Measurements from ENCODE around the gene BAIAP2.
"Not testable (repeated sequence)": the region's sequence is repeated elsewhere in the genome, so short reads cannot be mapped to it uniquely, and the experiment has no call there.

The BAIAP2 gene

DNA sequence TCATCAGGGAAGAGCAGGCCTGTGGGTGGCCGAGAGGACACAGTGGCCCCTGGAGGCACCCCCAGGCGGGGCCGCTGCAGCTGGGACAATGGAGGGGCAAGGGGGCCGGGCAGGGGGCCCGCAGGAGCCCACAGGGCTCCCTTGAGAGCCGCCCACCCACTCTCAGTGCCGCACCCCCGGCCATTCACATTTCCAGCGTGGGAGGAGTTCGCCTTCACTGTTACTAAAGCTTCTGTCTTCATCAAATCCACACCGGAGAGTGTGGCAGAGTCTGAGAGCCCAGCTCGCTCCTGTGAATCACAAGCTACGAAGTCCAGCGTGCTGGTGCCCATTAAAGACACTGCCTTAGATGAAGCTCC lies 109.5 kb downstream of the BAIAP2 start:
- DNase-seq = no peak

DNA sequence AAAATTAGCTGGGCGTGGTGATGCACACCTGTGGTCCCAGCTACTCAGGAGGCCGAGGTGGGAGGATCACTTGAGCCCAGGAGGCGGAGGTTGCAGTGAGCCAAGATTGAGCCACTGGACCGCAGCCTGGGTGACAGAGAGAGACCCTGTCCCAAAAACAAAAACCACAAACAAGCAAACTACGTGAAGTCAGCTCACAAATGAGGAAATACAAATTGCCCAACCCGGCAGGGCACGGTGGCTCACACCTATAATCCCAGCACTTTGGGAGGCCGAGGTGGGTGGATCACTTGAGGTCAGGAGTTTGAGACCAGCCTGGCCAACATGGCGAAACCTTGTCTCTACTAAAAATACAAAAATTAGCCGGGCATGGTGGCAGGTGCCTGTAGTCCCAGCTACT lies 111.3 kb downstream of the BAIAP2 start:
- DNase-seq = not testable (repeated sequence)

DNA sequence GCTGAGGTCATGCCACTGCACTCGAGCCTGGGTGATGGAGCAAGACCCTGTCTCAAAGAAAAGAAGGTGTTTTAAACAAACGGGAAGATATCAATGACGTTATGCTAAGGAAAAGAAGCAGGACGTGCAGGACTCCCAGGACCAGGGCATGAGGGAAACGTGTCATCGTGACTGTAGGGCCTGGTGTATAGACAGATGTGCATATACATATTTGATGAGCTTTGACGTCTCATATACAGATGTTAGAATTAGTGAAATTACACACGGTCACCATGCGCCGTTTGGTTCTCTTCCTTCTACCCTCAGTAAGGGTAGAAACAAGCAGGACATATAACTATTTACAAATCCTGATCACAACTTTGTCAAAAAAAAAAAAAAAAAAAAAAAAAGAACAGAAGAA lies 112.8 kb downstream of the BAIAP2 start:
- DNase-seq = no peak

DNA sequence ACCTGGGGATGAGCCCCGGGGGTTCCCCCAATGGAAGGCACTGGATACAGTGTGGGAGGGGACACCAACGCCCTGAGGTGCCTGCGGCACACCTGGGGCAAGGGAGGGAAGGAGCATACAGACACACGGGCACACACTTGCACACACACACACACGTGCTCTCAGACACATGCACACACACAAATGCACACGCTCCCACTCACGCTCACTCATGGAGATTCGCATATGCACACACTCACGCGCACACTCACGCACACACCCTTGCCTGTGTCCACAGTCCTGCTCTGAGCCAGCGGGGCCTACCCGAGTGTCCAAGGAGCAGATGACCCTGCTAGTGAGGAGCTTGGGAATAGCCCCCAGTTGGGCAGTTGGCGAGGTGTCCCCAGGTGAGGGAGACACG lies 113.6 kb downstream of the BAIAP2 start:
- DNase-seq = no peak

DNA sequence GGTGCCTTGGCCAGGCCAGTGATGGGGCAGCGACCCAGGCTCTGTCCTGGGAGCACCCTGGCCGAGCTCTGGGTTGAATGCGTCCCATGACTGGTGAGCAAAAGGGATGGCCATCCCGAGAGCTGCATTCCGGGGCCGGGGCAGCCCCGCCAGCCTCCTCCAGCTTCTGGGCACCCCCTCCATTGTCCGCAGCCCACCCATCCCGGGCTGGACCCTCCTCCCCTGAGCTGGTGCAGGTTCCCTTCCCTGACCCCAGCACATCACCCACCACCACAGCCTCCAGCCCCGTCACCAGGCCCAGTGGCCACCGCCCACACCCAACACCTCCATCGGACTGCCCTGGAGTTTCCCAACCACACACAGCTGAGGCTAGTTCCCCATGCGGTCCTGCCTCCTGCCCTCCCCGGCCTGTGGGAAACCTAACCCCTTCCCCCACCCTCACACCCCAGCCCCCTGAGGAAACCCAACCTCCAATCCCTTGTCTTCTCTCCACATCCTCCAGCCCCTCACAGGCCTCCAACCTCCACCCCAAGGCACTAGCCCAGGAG lies 114.1 kb downstream of the BAIAP2 start:
- DNase-seq = peak in 1 of 2 donors; percentile 48

DNA sequence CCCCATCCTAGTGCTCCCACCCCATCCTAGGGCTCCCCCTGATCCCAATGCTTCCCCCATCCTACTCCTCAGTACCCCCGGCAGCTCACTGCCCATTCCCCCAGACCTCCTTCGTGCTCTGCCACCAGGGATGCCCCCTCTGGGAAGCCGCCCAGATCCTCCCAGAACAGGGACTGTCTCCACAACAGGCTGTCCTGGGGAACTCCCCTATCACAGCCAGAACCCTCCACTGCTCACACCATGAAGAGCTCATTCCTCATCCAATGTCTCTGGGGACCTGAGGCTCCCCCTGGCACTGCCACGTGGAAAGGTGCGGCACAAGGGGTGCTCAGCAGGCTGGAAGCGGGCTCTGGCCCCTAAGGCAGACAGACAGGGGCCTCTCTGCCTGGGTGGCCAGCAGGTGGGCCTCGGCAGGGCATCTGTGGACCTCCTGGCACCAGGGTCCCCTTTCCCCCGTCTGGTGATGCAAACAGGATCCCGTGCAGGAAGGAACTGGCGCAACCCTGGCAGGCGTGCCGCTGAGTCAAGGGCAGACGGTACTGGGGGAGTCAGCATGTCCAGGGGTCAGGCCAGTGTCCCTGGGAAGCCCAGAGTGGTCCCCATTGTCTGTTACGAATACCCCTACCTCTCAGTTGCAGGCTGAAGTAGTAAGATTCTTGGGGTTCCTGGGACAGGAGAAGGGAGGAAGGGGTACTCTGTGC lies 115.6 kb downstream of the BAIAP2 start:
- DNase-seq = peak in 1 of 2 donors; percentile 67

DNA sequence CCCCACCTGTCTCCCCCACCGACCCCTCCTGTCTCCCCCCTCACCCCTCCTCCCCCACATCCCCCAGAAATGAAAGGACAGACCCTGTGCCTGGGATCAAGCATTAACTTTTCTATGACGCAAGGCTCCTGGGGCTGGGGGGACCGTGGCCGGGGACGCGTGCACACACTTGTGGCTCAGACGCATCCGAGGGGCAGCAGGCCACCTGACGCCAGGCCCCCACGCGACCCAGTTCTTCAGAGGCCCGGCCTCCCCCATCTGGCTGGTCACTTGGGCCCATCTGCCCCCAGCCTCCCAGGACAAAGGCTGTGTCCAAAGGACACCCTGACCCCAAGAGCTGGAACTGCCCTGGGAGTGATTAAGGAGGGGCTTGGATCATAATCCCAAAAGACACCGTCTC lies 116.3 kb downstream of the BAIAP2 start:
- DNase-seq = no peak

GRCh38 chr17:81152288-81152828 lies 117.4 kb downstream of the BAIAP2 start:
- DNase-seq = no peak

GRCh38 chr17:81153340-81153803 lies 118.4 kb downstream of the BAIAP2 start:
- peak; percentile 36 to 50 for DNase-seq

DNA sequence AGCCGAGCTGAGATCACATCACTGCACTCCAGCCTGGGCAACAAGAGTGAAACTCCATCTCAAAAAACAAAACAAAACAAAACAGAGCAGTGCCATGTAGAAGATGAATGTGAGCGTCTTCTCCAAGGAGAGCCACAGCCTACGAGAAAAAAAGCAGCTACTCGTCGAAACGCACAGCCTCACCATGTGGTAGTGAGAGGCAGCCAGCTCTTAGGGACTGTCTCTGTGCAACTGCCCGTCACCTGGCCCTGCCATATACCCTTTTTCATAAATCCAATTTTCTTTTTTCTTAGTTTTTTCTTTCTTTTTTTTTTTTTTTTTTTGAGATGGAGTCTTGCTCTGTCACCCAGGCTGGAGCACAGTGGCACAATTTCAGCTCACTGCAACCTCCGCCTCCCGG lies 119.1 kb downstream of the BAIAP2 start:
- not testable (repeated sequence) for DNase-seq

DNA sequence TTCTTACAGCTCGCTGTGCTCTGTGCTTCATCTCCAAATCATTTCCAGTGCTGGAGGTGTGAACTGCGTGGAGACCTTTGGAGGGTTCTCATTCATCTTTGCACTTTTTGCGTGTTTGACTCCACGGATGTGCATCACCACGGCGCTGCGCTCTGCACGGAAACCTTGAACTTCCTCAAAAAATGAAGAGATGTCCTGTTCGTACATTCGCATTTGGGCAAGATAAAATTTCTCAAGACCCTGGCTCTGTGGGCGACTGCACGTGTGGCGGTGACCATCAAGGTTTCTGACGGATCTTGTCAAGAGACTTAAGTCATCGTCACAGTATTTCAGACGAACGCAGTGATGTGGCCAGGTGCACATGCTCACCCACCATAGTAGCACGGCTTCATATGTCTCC lies 120.0 kb downstream of the BAIAP2 start:
- peak in 1 of 2 donors; percentile 20 for DNase-seq

DNA sequence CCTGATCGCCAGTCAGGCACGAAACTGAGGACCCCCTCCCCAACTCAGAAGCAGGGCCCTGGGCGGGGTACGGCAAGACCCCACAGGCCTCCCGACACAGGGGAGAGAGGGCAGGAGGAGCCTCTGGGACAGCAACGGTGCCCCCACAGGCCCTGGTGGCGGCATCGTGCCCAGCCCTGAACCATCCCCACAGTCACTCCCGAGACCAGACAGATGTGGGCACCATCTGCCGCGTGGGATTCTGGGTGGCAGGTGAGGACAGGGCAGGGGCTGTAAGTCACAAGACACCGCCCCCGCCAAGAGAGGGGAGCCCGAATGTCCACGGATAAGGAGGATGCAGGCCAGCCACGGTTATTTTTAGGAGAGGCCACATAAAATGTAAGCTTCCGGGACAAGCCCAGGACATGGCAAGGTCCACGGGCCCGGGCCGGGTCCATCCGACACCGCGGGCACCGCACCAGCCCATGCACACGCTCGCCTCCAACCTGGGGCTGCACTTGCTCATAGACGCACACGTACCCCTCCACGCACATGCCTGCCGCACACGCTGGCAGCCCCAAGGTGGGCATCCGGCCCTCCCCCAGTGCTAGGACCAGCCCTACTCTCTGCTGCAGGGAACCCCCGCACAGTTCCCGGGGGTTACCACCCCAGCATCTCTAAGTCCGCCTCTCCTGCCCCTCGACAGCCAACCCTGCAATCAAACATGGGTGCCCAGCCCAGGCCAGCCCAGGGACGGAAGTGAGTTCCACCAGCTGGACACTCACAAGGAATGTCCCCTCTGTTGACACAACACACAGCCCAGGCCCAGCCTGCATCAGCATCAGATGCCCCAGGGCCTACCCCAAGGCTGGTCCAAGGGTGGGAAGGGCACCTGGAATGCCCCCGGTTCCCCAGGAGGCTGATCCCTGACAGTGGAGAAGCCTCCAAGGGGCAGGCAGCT lies 122.2 kb downstream of the BAIAP2 start:
- no peak for DNase-seq

DNA sequence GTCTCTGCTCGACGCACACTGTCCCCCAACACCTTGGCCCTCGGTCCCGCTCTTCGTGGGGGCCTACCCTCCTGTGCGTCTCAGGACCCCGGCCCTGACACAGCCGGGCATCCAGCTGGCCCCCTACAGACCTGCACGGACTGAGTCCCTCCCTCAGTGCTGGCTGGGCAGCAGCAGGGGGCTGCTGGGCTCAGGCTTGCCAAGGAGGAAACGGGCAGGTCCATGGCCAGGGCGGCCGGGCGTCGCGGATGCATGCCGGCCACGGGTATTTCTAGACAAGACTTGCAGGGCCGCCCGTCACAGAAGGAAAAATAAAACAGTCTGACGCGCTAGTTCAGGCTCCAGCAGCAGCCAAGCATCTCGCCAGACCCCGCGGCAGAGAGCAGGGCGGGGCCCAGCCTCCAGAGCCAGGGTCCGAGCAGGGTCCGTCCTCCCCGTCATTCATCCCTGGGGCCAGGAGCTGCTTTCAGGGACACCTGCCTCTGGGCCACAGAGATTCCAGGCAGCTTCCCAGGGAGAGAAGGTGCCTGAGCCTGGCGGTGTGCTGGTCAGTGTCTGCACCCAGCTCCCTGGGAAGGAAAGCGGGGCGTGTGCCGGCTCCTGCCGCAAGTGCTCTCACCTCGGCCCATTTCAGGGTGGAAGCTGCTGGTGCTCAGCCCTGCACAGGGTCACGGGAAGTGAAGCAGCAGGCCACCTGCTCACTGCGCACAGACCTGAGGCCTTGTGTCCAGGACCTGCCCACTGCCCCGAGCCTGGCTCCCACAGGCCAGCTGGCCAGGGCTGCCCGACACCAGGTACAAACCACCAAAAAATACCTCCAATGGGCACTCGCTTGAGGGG lies 123.1 kb downstream of the BAIAP2 start:
- no peak for DNase-seq

GRCh38 chr17:81158688-81159590 lies 124.0 kb downstream of the BAIAP2 start:
- DNase-seq = no peak

DNA sequence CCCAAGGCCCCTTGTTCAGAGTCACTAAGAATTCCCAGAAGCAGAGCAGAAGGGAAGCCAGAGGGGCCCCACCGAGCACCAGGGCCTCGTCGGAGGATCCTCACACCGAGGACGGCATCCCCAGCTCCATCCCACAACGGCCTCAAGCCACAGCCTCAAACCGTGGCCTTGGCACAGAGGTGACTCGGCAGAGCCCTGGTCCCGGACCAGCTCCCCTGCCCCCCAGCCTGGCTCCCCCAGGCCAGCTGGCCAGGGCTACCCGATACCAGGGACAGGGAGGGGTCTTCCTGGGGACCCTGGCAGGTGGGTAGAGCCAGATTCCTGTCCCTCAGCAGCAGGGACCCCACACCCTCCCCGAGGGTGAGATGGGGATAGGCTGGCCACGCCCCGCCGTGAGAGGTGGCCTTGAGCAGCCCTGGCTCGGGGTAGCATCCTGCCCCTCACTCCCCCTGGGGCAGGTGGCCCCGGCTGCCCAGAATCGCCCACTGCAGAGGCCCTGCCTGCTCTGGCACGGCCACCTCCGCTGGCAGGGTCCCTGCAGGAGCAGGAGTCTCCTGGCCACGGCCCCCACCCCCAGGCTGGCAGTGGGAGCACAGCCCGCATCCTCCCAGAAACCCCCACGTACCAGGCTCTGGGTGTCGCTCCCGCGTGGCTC lies 124.8 kb downstream of the BAIAP2 start:
- no peak for DNase-seq

- peak in 1 of 2 donors; percentile 38 for DNase-seq
Measured at GRCh38 chr17:81160306-81160705, 125.4 kb downstream of the BAIAP2 start.

GRCh38 chr17:81160747-81161453 lies 125.9 kb downstream of the BAIAP2 start:
- DNase-seq = no peak

DNA sequence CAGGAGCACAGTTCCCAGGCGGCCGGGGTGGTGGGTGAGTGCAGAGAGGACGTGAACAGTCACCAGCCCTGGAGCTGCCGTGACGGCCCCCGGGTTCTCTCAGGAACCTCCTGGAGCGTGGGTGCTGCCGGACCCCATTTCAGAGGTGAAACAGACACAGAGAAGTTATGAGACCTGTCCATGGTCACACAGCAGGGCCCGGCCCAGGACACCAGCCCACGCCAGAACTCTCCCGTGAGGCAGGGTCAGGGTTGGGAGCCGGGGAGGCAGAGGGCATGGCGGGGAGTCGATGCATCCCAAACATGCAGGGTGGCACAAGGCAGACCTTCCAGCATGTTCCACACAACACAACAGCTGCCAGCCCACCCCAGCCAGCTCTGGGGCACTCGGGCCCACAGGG lies 126.6 kb downstream of the BAIAP2 start:
- no peak for DNase-seq

- DNase-seq = no peak
Measured at GRCh38 chr17:81161972-81162371, 127.0 kb downstream of the BAIAP2 start.

DNA sequence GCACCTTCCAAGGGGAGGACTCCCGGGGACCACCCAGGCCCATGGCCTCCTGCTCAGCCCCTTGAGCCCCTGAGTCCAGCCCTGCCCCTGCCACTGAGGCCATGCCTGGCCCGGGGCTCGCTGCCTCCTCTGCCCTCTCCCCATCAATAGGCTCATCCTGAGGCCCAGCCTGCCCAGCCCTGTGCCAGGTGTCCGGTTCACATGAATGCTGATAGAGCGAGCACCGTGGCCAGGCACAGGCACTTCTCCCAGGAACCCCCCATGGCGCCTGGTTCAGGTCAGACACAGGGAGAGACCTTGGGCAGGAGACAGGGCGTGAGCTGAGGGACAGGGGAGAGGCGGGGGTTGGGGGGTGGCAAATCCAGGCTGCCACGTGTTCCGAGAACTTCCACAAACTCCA lies 127.5 kb downstream of the BAIAP2 start:
- no peak for DNase-seq
